Measurements from ENCODE around the gene NAV2. TPM values are rescaled to one million over a fixed set of nuclear protein-coding genes. Genes with fewer than 3 reads are reported as not detected.

The NAV2 gene
- polyA plus RNA-seq, 1 donor from 2014 or later: 3.0 TPM

GRCh38 chr11:19980957-19981669 is 268.5 kb downstream of the NAV2 start:
- Histone ChIP-seq H3K27ac (ENCODE audit: low read length) (no peak overlapping the region), H3F3A (ENCODE audit: insufficient read depth, low read length, poor library complexity, severe bottlenecking) (no peaks in the 10 kb centered on the region), H3K9me3 (ENCODE audit: low read length) (no peaks in the 10 kb centered on the region), H2AFZ (ENCODE audit: low read depth, low read length) (no peak overlapping the region), H3K27me3 (ENCODE audit: insufficient read depth, low read depth, low read length) (no peaks in the 10 kb centered on the region), H3K4me2 (ENCODE audit: low read length) (no peak overlapping the region), H3K79me2 (replicated peaks; ENCODE audit: insufficient read depth, low read length) (no peaks in the 10 kb centered on the region), H3K4me3 (ENCODE audit: low read length) (no peak overlapping the region), H3K9ac (ENCODE audit: low read length) (no peak overlapping the region), H3K9me2 (ENCODE audit: insufficient read depth, low read length) (no peaks in the 10 kb centered on the region), H3K36me3 (ENCODE audit: insufficient read depth, low read length) (no peaks in the 10 kb centered on the region), H4K20me1 (ENCODE audit: insufficient read depth) (no peaks in the 10 kb centered on the region)
- no peak for TF ChIP-seq EP300 (conservative IDR thresholded peaks at IDR 0.05; ENCODE audit: poor library complexity, severe bottlenecking)
- TF ChIP-seq SMC3 (conservative IDR thresholded peaks at IDR 0.05; ENCODE audit: poor library complexity): no peak
- no peak for TF ChIP-seq MXI1 (conservative IDR thresholded peaks at IDR 0.05; ENCODE audit: poor library complexity, severe bottlenecking)
- TF ChIP-seq, protein P1, sequence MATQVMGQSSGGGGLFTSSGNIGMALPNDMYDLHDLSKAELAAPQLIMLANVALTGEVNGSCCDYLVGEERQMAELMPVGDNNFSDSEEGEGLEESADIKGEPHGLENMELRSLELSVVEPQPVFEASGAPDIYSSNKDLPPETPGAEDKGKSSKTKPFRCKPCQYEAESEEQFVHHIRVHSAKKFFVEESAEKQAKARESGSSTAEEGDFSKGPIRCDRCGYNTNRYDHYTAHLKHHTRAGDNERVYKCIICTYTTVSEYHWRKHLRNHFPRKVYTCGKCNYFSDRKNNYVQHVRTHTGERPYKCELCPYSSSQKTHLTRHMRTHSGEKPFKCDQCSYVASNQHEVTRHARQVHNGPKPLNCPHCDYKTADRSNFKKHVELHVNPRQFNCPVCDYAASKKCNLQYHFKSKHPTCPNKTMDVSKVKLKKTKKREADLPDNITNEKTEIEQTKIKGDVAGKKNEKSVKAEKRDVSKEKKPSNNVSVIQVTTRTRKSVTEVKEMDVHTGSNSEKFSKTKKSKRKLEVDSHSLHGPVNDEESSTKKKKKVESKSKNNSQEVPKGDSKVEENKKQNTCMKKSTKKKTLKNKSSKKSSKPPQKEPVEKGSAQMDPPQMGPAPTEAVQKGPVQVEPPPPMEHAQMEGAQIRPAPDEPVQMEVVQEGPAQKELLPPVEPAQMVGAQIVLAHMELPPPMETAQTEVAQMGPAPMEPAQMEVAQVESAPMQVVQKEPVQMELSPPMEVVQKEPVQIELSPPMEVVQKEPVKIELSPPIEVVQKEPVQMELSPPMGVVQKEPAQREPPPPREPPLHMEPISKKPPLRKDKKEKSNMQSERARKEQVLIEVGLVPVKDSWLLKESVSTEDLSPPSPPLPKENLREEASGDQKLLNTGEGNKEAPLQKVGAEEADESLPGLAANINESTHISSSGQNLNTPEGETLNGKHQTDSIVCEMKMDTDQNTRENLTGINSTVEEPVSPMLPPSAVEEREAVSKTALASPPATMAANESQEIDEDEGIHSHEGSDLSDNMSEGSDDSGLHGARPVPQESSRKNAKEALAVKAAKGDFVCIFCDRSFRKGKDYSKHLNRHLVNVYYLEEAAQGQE (IDR thresholded peaks at IDR 0.05; ENCODE audit: borderline replicate concordance): no peak
- TF ChIP-seq CTCF (IDR thresholded peaks at IDR 0.05; ENCODE audit: poor library complexity, severe bottlenecking): no peak
- TF ChIP-seq TAF1 (IDR thresholded peaks at IDR 0.05; ENCODE audit: low read depth): no peak
- no peak for TF ChIP-seq POLR2AphosphoS5 (IDR thresholded peaks at IDR 0.05)

DNA sequence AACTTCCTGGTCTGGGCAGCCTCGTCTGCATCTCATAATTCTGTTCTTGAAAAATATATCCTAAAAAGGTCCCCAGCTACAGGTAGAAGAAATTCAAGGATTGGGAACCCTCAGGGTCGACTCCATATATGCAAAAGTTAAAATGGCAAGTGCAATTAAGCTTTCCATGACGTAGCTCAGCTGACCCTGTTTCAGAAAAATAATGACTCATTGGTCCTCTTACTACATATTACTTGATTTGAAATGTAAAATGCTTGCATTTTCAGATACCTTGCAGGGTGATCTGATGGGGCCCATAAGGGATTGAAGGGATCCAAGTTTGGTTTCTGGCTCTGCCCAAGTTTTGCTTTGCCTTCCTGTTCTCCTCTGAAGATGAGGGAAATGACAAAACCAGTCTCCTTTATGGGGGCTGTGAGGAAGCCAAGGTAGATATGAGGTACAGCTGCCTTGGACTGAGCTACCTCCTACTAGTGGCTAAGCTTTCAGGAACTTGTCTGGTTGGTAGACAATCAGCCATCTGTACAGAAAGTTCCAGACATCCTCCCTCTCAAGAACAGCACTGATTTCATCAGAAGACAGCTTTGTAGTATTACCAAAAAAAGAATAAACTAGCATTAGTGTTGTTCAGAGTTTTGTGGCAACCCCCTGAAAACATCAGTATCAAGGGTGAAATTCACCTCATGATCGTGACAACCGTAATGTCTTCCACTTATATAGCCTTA is 270.3 kb downstream of the NAV2 start:
- Histone ChIP-seq H3F3A (ENCODE audit: insufficient read depth, low read length, poor library complexity, severe bottlenecking) (no peaks in the 10 kb centered on the region), H3K4me2 (ENCODE audit: low read length) (no peak overlapping the region), H3K4me3 (ENCODE audit: low read length) (no peak overlapping the region), H3K9me2 (ENCODE audit: insufficient read depth, low read length) (no peaks in the 10 kb centered on the region), H2AFZ (ENCODE audit: low read depth, low read length) (no peak overlapping the region), H3K27ac (ENCODE audit: low read length) (no peak overlapping the region), H3K9ac (ENCODE audit: low read length) (no peak overlapping the region), H4K20me1 (ENCODE audit: insufficient read depth) (no peaks in the 10 kb centered on the region), H3K9me3 (ENCODE audit: low read length) (no peaks in the 10 kb centered on the region), H3K79me2 (replicated peaks; ENCODE audit: insufficient read depth, low read length) (no peaks in the 10 kb centered on the region), H3K27me3 (ENCODE audit: insufficient read depth, low read depth, low read length) (no peaks in the 10 kb centered on the region), H3K36me3 (ENCODE audit: insufficient read depth, low read length) (no peaks in the 10 kb centered on the region)
- TF ChIP-seq POLR2AphosphoS5 (IDR thresholded peaks at IDR 0.05): no peak

All from neural cell (in vitro differentiated cells).